Measurements from ENCODE around the gene ZDHHC11B. TPM values are rescaled to one million over a fixed set of nuclear protein-coding genes. Genes with fewer than 3 reads are reported as not detected.
A peak's percentile ranks its signal among the peaks of the same experiment; 100 is the strongest.

The ZDHHC11B gene
- total RNA-seq, 2 donors from 2014 or later: 0.30 to 7.0 TPM

GRCh38 chr5:669111-669841 is 115.3 kb downstream of the ZDHHC11B start:
- ATAC-seq (replicated peaks): peak; percentile 31
- peaks cover 5% of the 10 kb centered on the region for H3K4me1 Mint-ChIP-seq
- no peaks in the 10 kb centered on the region for H3K9me3 Mint-ChIP-seq
- no peaks in the 10 kb centered on the region for H3K27me3 Mint-ChIP-seq
- H3K36me3 Mint-ChIP-seq (ENCODE audit: low read depth): peaks cover 11% of the 10 kb centered on the region
- H3K4me3 Mint-ChIP-seq: no peak overlapping the region
- no peak overlapping the region for H3K27ac Mint-ChIP-seq

GRCh38 chr5:668283-668995 is 116.1 kb downstream of the ZDHHC11B start:
- Mint-ChIP-seq H3K4me1 (peaks cover 5% of the 10 kb centered on the region), H3K36me3 (ENCODE audit: low read depth) (peaks cover 11% of the 10 kb centered on the region), H3K27me3 (no peaks in the 10 kb centered on the region), H3K9me3 (no peaks in the 10 kb centered on the region), H3K4me3 (no peak overlapping the region), H3K27ac (no peak overlapping the region)
- no peak for ATAC-seq (replicated peaks)

- Mint-ChIP-seq H3K27me3 (no peaks in the 10 kb centered on the region), H3K9me3 (no peaks in the 10 kb centered on the region), H3K4me3 (no peak overlapping the region), H3K36me3 (ENCODE audit: low read depth) (peaks cover 11% of the 10 kb centered on the region), H3K4me1 (peaks cover 5% of the 10 kb centered on the region), H3K27ac (no peak overlapping the region)
- no peak for ATAC-seq (replicated peaks)
Observed at GRCh38 chr5:666816-667498, 117.6 kb downstream of the ZDHHC11B start.

- H3K4me3 Mint-ChIP-seq: no peak overlapping the region
- no peak for ATAC-seq (replicated peaks)
- H3K27ac Mint-ChIP-seq: no peak overlapping the region
- peaks cover 5% of the 10 kb centered on the region for H3K4me1 Mint-ChIP-seq
- H3K36me3 Mint-ChIP-seq (ENCODE audit: low read depth): peaks cover 17% of the 10 kb centered on the region
- no peaks in the 10 kb centered on the region for H3K9me3 Mint-ChIP-seq
- no peaks in the 10 kb centered on the region for H3K27me3 Mint-ChIP-seq
Observed at GRCh38 chr5:665956-666711, 118.4 kb downstream of the ZDHHC11B start.

GRCh38 chr5:665541-665955 is 119.0 kb downstream of the ZDHHC11B start:
- H3K27me3 Mint-ChIP-seq: no peaks in the 10 kb centered on the region
- peaks cover 19% of the 10 kb centered on the region for H3K36me3 Mint-ChIP-seq (ENCODE audit: low read depth)
- H3K4me1 Mint-ChIP-seq: peaks cover 5% of the 10 kb centered on the region
- H3K27ac Mint-ChIP-seq: no peak overlapping the region
- no peak for ATAC-seq (replicated peaks)
- H3K4me3 Mint-ChIP-seq: no peak overlapping the region
- no peaks in the 10 kb centered on the region for H3K9me3 Mint-ChIP-seq

- peaks cover 5% of the 10 kb centered on the region for H3K4me1 Mint-ChIP-seq
- no peaks in the 10 kb centered on the region for H3K27me3 Mint-ChIP-seq
- peaks cover 25% of the 10 kb centered on the region for H3K36me3 Mint-ChIP-seq (ENCODE audit: low read depth)
- no peak overlapping the region for H3K4me3 Mint-ChIP-seq
- no peak for ATAC-seq (replicated peaks)
- no peak overlapping the region for H3K27ac Mint-ChIP-seq
- H3K9me3 Mint-ChIP-seq: no peaks in the 10 kb centered on the region
Observed at GRCh38 chr5:664994-665360, 119.6 kb downstream of the ZDHHC11B start.

- no peak overlapping the region for H3K4me3 Mint-ChIP-seq
Observed at GRCh38 chr5:664343-664993, 120.1 kb downstream of the ZDHHC11B start.

GRCh38 chr5:663436-664342 is 120.8 kb downstream of the ZDHHC11B start:
- no peaks in the 10 kb centered on the region for H3K27me3 Mint-ChIP-seq
- H3K27ac Mint-ChIP-seq: no peak overlapping the region
- no peaks in the 10 kb centered on the region for H3K9me3 Mint-ChIP-seq
- ATAC-seq (replicated peaks): no peak
- H3K4me1 Mint-ChIP-seq: peaks cover 5% of the 10 kb centered on the region
- H3K36me3 Mint-ChIP-seq (ENCODE audit: low read depth): peaks cover 38% of the 10 kb centered on the region
- H3K4me3 Mint-ChIP-seq: no peak overlapping the region

More at GRCh38 chr5:664343-664993, 120.1 kb downstream of the ZDHHC11B start:
- no peaks in the 10 kb centered on the region for H3K9me3 Mint-ChIP-seq
- peaks cover 30% of the 10 kb centered on the region for H3K36me3 Mint-ChIP-seq (ENCODE audit: low read depth)
- ATAC-seq (replicated peaks): no peak
- H3K27me3 Mint-ChIP-seq: no peaks in the 10 kb centered on the region
- H3K27ac Mint-ChIP-seq: no peak overlapping the region
- peaks cover 5% of the 10 kb centered on the region for H3K4me1 Mint-ChIP-seq

- H3K4me3 Mint-ChIP-seq: no peak overlapping the region
- ATAC-seq (replicated peaks): no peak
- H3K36me3 Mint-ChIP-seq (ENCODE audit: low read depth): peaks cover 43% of the 10 kb centered on the region
- H3K9me3 Mint-ChIP-seq: no peaks in the 10 kb centered on the region
- no peaks in the 10 kb centered on the region for H3K27me3 Mint-ChIP-seq
- no peak overlapping the region for H3K27ac Mint-ChIP-seq
- H3K4me1 Mint-ChIP-seq: peaks cover 5% of the 10 kb centered on the region
Observed at GRCh38 chr5:662751-663435, 121.6 kb downstream of the ZDHHC11B start.

- Mint-ChIP-seq H3K4me1 (no peaks in the 10 kb centered on the region), H3K36me3 (ENCODE audit: low read depth) (peaks cover 44% of the 10 kb centered on the region), H3K27me3 (no peaks in the 10 kb centered on the region), H3K27ac (no peak overlapping the region), H3K9me3 (no peaks in the 10 kb centered on the region), H3K4me3 (no peak overlapping the region)
- ATAC-seq (replicated peaks): no peak
Observed at GRCh38 chr5:661891-662750, 122.4 kb downstream of the ZDHHC11B start.

- Mint-ChIP-seq H3K27me3 (no peaks in the 10 kb centered on the region), H3K9me3 (no peaks in the 10 kb centered on the region), H3K36me3 (ENCODE audit: low read depth) (peaks cover 52% of the 10 kb centered on the region), H3K4me1 (no peaks in the 10 kb centered on the region), H3K27ac (no peak overlapping the region), H3K4me3 (no peak overlapping the region)
- no peak for ATAC-seq (replicated peaks)
Observed at GRCh38 chr5:660491-661030, 124.0 kb downstream of the ZDHHC11B start.

Measured in activated T-helper 17 cell treated with anti-CD3 and anti-CD28 coated beads, Interleukin-2, amount 50 U/mL, for 72 hours (primary cell).